NCI-H1930 (cell line): ENCODE results near the gene AGAP9.
A peak's percentile ranks its signal among the peaks of the same experiment; 100 is the strongest.
"Not testable (repeated sequence)": the region's sequence is repeated elsewhere in the genome, so short reads cannot be mapped to it uniquely, and the experiment has no call there.

Experiments
- DNase-seq, 2 experiments: peaks; one replicate each; lab custom pipeline; 2025; lab: John Stamatoyannopoulos, UW

Gene AGAP9

DNA sequence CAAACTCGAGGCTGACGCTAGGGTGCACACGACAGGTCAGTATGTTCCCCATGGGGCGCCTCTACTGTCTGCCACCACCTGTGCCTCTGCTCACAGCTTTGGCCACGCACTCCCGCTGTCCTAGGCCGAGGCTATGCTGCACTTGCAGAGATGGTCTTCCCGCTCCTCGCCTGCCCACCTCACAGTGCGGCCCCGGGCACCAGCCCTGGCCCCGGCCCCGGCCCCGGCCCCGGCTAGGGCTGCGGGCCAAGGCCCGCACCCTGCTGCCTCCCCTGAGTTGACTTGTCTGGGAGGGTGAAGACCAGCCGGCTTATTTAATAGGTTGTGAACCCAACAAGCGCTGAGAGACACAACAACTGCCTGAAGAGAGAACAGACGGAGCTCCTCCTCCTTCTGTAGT is at the start of gene AGAP9:
Gene AGAP9, minus strand, starts transcription at position 164 of the 400 bp plus-strand sequence. Its CDS starts 112 bp downstream, at position 52.
- not testable (repeated sequence) for DNase-seq

DNA sequence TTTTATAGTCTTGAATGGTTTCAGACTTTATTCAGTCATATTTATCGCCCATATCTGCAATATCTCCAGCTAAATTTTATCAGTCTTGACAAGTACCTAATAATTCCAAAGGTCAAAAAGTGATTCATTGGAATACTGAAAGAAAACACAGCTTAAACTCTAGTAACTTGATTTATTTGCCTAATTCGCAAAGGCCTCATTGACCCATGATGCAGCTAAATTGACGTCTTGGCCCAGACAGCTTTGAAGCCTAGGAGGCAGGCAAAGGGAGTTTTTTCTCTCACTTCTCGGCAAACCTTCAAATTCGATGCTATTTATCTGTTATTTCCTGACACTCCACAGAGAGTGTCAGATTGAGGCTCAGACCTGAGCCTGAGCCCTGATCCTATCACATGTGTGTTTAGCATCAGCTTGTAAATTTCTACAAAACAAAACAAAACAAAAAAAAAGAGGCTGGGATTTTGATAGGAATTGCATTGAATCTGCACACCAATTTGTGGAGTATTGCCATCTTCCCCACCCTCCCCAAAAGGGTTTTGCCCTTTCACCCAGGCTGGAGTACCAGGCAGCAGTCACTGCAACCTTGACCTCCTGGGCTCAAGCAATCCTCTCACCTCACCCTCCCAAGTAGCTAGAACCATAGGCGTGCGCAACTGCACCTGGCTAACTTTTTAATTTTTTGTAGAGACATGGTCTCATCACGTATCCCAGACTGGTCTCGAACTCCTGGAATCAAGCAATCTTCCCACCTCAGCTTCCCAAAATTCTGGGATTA is 47.9 kb upstream of the AGAP9 start:
- DNase-seq = not testable (repeated sequence)

DNA sequence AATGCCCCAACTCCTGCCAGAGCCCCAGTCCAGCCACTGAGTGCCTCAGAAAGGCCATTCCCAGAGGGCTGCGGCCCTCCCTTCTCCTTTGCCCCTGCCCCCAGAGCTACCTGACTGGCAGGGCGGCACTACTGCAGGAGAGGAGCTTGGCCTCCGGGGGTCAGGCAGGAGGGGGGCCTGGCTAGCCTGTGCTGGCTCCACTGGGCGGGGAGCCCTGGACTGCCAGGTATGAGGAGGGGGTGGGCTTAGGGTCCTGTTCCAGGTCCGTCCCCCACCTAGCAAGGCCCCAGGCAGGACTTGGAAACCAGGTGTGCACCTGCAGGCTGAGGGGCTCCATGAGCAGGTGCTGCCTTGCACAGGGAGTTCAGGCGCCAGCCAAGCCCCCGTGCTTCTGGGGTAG is 43.3 kb upstream of the AGAP9 start:
- DNase-seq = not testable (repeated sequence)

DNA sequence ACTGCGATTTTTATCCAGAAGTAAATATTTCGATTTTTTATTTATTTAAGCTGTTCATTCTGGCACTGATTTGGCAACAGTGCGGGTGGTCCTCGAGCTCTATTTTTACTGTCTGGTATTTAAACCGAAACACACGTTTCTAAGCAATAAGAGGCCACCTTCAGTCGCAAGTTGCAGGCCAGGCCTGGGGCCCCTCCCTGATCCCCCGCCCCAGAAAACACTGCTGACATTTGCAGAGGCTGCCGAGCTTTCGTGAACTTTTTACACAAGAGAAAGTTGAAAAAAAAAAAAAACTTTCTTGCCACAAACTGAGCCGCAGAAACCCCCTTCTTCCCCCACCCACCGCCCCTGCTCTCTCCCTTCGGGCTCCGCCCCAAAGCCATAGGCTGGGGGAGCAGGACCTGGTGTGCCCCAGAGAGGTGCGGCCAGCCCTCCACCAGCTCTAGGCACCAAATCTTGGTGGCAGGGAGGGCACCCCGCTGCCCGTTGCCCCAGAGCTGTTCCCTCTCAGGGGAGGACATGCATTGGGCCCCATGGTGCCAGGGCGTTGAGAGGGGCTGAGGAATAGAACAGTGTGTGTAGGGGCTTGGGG is 42.8 kb upstream of the AGAP9 start:
- not testable (repeated sequence) for DNase-seq

DNA sequence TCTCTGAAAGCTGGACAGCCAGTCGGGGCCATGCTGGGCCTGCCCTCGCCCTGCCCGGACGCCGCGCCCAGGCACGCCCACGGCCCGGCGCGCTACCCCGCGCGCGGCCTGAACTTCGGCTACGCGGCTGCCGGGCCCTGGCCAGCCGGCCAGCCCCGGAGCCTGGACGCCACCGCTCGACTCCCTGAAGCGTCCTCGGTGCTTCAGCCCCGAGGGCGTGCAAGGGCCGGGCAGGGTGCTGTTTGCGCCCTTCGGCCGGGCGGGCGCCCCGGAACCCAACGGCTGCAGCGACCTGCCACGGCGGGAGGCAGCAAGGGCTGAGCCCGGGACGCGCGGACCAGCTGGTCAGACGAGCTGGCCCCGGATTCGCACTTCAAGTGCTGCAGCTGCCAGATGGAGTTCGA is 42.1 kb upstream of the AGAP9 start:
- DNase-seq = not testable (repeated sequence)

DNA sequence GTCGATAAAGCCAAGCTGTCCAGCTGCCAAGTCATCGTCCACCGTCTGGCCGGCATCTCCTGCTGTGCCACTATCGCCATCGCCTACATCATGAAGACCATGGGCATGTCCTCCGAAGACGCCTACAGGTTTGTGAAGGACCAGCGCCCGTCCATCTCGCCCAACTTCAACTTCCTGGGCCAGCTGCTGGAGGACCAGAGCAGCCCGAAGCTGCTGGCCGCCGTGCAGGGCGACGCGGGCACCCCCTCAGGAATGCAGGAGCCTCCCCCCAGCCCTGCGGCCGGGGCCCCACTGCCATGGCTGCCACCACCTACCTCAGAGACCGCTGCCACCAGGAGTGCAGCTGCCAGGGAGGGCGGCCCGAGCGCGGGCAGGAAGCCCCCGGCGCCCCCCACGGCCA is 41.5 kb upstream of the AGAP9 start:
- not testable (repeated sequence) for DNase-seq

DNA sequence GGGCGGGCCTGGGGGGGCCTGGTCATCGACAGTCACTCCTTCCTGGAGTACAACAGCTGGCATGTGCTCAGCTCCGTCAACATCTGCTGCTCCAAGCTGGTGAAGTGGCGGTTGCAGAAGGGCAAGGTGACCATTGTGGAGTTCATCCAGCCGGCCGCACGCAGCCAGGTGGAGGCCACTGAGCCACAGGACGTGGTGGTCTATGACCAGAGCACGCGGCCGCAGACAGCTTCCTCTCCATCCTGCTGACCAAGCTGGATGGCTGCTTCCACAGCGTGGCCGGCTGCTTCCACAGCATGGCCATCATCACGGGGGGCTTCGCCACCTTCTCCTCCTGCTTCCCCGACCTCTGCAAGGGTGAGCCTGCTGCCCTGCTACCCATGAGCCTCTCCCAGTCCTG is 40.9 kb upstream of the AGAP9 start:
- not testable (repeated sequence) for DNase-seq

DNA sequence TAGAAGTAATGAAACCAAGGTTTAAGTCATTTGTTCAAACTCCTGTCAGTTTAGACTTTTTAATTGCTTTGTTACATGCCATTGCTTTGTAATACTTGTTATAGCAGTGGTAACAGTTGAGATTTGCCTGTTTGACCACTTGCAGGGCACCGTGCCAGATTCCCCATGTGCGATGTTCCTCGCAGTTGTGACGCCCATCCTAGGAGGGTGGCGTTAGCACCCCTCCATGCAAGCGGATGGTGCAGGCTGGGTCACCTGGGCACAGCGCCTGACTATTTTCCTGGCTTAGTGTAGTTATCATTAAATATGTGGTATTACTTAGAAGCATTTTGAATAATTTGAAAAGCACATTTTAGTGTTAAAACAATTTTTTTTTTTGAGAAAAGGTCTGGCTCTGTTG is 37.0 kb upstream of the AGAP9 start:
- DNase-seq = not testable (repeated sequence)

DNA sequence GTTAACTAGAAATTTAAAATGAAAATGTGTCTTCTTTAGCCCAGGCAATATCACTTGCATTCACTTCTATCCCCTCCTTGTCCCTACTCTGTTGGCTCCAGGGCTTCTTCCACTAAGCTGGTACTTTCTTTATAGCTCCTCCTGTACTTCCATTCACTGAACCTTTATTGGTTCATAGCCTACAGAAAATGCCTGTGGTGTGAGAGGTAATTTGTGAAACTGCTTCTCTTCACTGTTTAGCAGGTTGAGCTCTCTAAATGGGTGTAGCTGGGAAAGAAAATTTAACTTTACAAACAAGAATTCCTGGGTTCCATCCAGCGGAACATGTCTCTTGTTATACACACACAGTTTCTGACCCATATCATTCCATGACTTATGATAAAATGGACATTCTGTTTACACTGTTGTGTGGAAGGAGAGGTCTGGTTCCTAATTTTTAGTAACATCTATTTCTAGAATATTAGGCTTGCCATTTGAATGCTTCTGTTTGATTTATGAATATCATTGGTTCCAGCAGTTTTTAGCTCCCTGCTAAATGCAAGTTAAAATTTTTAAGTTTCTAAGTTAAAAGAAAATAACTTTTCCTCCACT is 36.4 kb upstream of the AGAP9 start:
- DNase-seq = not testable (repeated sequence)

DNA sequence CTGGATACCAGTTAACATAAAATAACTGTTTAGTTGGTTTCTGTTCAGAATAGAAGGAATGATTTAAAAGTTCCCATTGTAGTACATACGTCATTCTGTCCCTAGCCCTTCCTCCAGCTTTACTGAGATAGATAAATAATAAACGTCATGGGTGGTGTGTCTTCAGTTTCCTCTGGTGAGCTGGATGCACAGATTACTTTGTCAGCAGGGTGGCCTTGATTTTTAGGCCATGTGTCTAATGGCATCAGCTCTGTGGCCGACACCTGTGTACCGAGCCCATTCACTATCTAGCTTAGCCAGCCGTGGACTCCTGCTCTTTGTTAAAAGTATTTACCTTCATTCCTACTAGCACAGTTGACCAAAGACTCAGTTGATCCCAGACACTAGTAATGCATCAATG is 34.7 kb upstream of the AGAP9 start:
- not testable (repeated sequence) for DNase-seq

DNA sequence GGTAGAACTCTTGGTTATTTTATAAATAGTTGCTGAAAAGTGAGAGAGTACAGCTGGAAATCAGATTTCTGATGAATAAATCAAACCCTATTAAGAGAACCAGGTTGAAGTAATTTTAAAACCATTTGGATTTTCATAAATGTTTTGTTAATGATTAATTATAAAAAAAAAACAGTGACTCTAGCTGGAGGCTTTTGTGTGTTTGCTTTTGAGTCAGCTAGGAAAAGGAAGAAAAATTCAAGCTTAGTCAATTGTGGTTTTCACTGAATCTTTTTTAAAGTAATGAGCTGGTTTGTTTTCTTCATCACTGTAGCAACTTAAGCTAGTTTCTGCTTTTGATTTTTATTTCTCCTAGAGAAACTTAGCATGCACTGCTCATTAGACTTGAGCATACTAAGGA is 34.2 kb upstream of the AGAP9 start:
- not testable (repeated sequence) for DNase-seq

DNA sequence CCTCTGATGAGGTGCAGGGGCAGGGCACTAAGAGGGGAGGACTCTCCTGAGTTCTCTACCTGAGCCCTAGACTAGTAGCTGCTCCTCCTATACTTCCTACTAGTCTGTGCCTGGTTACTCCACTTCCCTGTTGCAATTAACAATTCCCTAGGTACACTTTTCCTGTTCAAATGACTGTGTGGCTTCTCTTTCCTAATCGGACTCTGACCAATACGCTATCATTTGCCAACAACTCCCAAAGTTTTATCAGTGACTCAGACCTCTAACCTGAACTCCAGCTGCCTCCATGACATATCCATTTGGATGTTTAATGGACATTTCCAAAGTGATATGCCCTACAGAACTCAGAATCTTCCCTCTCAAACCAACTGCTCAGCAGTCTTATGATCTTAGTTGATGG is 31.9 kb upstream of the AGAP9 start:
- not testable (repeated sequence) for DNase-seq

DNA sequence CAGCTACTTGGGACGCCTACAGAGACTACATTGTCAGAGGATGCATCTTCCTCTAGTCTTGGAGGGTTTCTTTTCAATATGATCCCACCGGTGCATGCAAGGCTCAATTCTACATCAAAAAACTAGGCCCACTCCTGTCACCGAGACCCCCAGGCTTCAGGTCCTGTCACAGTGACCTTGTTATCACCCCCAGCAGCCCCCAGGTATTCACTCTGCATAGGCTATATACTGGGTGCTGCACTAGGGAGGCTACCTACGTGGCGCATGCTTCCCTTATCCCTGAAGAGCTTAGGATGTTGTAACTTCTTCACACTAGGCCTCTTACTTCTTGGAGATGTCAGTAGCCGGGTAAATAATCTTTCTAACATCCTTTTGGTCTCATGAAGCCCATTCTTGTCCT is 31.1 kb upstream of the AGAP9 start:
- DNase-seq = not testable (repeated sequence)

DNA sequence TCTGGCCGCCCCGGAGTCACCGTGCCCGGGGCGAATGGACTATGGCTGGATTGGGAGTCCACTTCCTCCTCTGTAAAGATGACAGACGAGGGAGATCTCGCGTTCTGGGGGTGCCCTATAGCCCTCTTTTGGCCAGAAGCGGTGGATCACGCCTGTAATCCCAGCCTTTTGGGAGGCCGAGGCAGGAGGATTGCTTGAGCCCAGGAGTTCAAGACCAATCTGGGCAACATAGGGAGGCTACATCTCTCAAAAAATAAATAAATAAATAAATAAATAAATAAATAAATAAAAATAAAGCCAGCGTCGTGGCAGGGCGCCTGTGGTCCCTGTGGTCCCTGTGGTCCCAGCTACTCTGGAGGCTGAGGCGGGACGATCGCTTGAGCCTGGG is 30.4 kb upstream of the AGAP9 start:
- DNase-seq = not testable (repeated sequence)

DNA sequence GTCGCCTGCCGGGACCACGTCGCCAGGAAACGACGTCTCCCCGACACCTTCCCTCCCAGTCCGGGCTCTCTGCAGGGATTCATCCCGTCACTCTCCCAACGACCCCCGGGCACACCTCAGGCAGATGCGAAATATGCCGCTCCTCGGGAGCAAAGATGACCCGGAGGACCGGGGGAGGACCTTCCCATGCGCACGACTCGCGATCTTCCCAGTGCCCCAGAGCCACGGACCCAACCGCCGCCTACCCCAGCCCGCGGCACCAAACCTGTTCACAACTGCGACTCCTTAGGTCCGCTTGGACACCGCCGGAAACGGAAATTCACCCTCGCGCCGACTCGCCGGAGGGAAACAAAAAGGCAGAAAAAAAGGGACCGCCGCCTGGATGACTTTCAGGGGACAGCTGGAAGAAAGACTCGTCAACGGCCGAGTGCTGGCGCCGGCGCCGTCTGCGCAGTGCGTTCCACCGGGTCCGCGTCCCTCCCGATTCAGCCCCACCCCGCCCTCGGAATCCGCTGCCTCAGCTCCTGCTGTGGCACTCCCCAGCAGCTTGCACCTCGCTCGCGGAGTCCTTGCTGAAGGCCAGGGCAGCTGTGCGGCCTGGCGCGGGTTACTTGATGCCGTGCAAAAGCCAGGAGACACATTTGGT is 29.9 kb upstream of the AGAP9 start:
- DNase-seq = peak; percentile 22 to 47

DNA sequence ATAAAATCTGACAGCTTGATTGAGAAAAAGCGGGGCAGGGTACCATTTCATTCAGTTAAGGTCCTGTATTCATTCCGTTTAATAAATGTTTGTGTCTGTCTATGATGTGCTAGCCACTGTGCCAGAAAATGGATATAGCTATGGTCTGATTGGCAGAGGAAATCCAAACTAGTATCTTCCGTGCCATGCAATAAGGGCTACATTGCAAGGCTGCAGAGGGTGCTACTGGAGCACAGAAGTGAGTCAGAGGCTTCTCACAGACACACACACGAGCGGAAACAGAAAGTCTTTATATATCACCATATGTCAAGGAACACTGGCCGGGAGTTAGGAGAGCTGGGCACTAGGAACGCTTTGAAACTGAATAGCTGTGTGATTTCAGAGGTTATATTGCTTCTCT is 29.3 kb upstream of the AGAP9 start:
- not testable (repeated sequence) for DNase-seq

DNA sequence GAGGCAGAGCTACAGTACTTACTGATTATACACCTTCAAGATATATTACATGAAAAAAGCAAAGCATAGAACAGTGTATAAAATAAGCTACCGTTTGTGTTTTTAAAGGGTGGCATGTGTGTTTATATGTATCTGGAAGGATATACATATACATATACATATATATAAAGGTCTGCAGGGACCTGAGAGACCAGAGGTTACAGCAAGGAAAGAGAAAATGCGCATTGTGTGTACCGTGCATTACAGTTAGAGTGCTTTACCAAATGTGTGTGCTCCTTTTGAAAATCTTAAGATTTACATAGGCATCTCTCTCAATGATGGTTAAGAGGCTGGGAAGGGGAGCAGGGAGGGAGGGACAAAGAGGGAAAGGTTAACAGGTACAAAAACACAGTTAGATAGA is 23.8 kb upstream of the AGAP9 start:
- DNase-seq = not testable (repeated sequence)

DNA sequence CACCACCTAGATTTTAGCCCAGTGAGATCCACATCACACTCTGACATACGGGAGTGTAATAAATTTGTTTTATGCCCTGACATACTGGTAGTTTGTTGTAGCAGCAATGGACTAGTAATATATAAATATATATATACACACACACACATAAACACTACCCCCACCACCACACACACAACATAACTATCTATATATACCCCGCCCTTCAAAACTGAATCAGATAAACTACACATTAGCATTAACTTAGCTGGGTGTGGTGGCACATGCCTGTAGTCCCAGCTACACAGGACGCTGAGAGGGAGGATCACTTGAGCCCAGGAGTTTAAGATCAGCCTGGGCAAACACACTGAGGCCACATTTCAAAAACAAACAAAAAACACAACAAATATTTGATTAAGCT is 13.0 kb upstream of the AGAP9 start:
- not testable (repeated sequence) for DNase-seq

DNA sequence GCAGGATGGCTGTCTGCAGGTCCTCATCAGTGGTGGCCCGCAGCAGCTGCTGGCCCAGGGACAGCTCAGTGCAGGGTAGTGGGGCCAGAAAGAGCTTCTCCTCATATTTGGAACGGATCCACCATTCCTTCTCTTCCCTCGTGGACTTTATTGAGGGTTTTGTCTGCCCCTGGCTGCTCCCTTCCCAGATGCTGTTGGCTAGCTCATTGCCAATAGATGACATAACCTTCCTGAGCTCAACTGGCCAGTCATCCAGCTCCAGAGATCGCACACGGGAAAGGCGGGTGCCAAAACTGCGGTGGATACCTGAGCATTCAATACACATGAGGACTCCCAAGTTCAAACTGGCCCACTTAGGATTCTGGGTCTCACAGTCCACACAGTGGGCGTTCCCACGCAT is 21.1 kb downstream of the AGAP9 start:
- DNase-seq = not testable (repeated sequence)

DNA sequence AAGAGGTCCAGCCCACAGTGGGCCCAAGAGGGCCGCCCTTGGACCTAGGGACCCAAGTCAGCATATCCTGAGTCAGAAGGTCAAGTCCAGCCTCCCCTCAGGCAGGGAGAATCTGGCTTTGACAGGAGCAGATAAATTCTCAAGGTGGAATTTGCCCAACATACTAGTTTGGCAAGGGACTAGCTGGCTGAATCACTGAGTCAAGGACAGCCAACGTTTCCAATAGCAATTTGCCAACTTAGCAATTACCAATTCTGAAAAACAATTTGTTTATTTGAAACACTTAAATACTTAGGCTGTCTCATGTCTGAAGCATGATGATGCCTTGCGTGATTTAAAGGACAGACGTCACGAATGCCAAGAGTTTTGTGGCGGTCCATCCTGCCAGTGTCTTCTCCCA is 29.2 kb downstream of the AGAP9 start:
- not testable (repeated sequence) for DNase-seq

DNA sequence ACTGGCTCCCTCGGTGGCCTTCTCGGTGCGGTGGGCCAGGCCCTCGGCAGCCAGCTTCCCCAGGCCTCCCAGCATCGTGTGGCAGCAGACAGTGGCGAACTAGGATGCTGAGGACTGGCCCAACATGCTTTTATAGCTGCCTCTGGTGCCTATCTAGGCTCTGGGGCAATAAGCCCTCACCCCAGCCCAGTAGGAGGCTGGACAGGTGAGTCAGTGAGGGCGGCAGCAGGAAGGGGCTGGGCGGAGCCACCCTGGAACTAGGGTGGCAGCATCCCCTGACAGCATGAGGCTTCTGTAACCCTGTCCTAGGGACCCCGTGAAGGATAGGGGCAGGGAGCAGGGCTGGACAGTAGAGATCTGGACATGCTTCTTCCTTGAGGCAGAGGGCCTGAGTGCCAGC is 31.8 kb downstream of the AGAP9 start, which contains the start of gene FAM25G:
Gene FAM25G, minus strand, starts transcription at position 101 of the 400 bp plus-strand sequence. Its CDS starts 26 bp downstream, at position 75.
- DNase-seq = not testable (repeated sequence)

DNA sequence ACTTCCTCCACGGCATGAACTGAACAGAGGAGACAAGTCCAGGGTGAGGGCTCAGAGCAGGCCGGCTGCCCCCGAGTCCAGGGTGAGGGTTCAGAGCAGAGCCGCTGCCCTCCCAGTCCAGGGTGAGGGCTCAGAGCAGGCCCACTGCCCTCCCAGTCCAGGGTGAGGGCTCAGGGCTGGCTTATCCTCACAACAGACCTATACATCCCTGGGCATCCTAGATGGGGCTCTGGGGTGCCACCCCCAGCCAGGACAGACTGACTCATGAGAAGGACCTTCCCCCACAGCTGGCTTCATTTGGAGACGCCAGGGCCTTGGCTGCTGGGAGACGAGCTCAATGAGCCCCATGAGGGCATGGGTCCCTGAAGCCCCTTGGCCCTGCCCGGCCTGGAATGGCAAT is 33.8 kb downstream of the AGAP9 start:
- not testable (repeated sequence) for DNase-seq
